ENCODE measurements around the gene GABARAPL1. TPM values are rescaled to one million over a fixed set of nuclear protein-coding genes. Genes with fewer than 3 reads are reported as not detected.

Gene GABARAPL1
- polyA plus RNA-seq, 1 donor from 2014 or later = 213 TPM

DNA sequence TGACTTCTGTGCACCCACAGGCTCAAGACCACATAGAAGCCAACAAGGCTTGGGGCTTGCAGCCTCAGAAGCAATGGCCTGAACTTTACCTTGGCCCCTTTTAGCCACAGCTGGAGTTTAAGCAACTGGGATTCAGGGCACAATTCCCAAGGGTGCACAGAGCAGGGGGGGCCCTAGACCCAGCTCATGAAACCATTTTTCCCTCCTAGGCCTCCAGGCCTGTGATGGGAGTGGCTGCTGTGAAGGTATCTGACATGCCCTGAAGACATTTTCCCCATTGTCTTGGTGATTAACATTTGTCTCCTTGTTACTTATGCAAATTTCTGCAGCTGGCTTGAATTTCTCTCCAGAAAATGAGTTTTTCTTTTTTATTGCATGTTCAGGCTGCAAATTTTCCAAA is 21.9 kb downstream of the GABARAPL1 start:
- Histone ChIP-seq H3K27me3 (ENCODE audit: insufficient read depth, low read depth, low read length) (no peaks in the 10 kb centered on the region), H3K4me3 (ENCODE audit: low read length) (no peak overlapping the region)

DNA sequence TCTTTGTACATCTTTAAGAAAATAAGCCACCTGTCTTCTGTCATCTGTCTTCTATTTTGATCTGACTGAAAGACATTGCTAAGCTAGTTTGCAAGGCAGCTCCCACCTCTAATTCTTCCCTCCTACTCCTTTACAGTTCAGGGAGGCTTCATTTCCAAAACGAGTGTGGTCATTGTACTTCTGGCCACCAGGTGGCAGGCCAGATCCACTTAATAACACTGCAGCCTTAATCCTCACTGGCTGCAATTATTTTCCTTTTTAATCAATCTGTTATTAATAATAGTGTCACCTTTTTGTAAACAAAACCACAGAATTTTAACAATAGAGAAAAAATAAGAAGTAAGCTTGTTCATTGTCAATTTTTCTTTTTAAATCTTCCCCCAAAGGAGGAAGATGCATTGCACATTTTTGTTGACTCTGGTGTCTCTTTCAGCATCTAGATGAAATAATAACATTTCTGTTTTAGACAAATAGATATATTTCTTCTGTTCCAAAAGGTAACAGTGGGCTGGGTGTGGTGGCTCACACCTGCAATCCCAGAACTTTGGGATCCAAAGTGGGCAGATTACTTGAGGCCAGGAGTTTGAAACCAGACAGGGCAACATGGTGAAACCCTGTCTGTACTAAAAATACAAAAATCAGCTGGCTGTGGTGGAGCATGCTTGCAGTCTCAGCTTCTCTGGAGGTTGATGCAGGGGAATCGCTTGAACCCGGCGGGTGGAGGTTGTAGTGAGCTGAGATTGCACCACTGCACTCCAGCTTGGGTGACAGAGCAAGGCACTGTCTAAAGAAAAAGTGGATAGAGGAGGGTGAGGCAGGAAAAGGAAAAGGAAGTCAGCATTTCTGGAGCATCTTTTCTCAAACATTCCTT is 23.3 kb downstream of the GABARAPL1 start:
- no peaks in the 10 kb centered on the region for H3K27me3 ChIP-seq (ENCODE audit: insufficient read depth, low read depth, low read length)
- H3K27ac ChIP-seq (ENCODE audit: low read length) = no peak overlapping the region
- no peaks in the 10 kb centered on the region for H3K79me2 ChIP-seq (replicated peaks; ENCODE audit: insufficient read depth, low read length)
- no peak overlapping the region for H3K4me2 ChIP-seq (ENCODE audit: low read length)
- H3K4me3 ChIP-seq (ENCODE audit: low read length) = no peak overlapping the region
- H3K9me3 ChIP-seq (ENCODE audit: low read length) = no peaks in the 10 kb centered on the region
- no peaks in the 10 kb centered on the region for H3K36me3 ChIP-seq (ENCODE audit: insufficient read depth, low read length)
- no peaks in the 10 kb centered on the region for H4K20me1 ChIP-seq (ENCODE audit: insufficient read depth)
- H3K9ac ChIP-seq (ENCODE audit: low read length) = no peak overlapping the region
- TF ChIP-seq EZH2 (IDR thresholded peaks at IDR 0.05; ENCODE audit: borderline replicate concordance, insufficient read depth, low read length, poor library complexity, severe bottlenecking) (no peak), POLR2AphosphoS5 (IDR thresholded peaks at IDR 0.05) (no peak), RAD21 (conservative IDR thresholded peaks at IDR 0.05) (peak; percentile 90), SMC3 (conservative IDR thresholded peaks at IDR 0.05; ENCODE audit: poor library complexity) (peak; percentile 92)
- TF ChIP-seq, protein P1, sequence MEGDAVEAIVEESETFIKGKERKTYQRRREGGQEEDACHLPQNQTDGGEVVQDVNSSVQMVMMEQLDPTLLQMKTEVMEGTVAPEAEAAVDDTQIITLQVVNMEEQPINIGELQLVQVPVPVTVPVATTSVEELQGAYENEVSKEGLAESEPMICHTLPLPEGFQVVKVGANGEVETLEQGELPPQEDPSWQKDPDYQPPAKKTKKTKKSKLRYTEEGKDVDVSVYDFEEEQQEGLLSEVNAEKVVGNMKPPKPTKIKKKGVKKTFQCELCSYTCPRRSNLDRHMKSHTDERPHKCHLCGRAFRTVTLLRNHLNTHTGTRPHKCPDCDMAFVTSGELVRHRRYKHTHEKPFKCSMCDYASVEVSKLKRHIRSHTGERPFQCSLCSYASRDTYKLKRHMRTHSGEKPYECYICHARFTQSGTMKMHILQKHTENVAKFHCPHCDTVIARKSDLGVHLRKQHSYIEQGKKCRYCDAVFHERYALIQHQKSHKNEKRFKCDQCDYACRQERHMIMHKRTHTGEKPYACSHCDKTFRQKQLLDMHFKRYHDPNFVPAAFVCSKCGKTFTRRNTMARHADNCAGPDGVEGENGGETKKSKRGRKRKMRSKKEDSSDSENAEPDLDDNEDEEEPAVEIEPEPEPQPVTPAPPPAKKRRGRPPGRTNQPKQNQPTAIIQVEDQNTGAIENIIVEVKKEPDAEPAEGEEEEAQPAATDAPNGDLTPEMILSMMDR (IDR thresholded peaks at IDR 0.05; ENCODE audit: poor library complexity, severe bottlenecking) = peak; percentile 89
- H3K9me2 ChIP-seq (ENCODE audit: insufficient read depth, low read length) = no peaks in the 10 kb centered on the region
- H3F3A ChIP-seq (ENCODE audit: insufficient read depth, low read length, poor library complexity, severe bottlenecking) = no peaks in the 10 kb centered on the region
- no peak overlapping the region for H2AFZ ChIP-seq (ENCODE audit: low read depth, low read length)

More for the DNA sequence above, 21.9 kb downstream of the GABARAPL1 start:
- Histone ChIP-seq H3K4me2 (ENCODE audit: low read length) (no peak overlapping the region), H3K79me2 (replicated peaks; ENCODE audit: insufficient read depth, low read length) (no peaks in the 10 kb centered on the region), H3K9me2 (ENCODE audit: insufficient read depth, low read length) (no peaks in the 10 kb centered on the region), H3K36me3 (ENCODE audit: insufficient read depth, low read length) (no peaks in the 10 kb centered on the region), H3K27ac (ENCODE audit: low read length) (no peak overlapping the region), H4K20me1 (ENCODE audit: insufficient read depth) (no peaks in the 10 kb centered on the region), H3K9me3 (ENCODE audit: low read length) (no peaks in the 10 kb centered on the region), H2AFZ (ENCODE audit: low read depth, low read length) (no peak overlapping the region), H3K9ac (ENCODE audit: low read length) (no peak overlapping the region), H3F3A (ENCODE audit: insufficient read depth, low read length, poor library complexity, severe bottlenecking) (no peaks in the 10 kb centered on the region)
- TF ChIP-seq POLR2AphosphoS5 (IDR thresholded peaks at IDR 0.05) (no peak), TAF1 (IDR thresholded peaks at IDR 0.05; ENCODE audit: low read depth) (no peak), SMC3 (conservative IDR thresholded peaks at IDR 0.05; ENCODE audit: poor library complexity) (no peak), MXI1 (conservative IDR thresholded peaks at IDR 0.05; ENCODE audit: poor library complexity, severe bottlenecking) (no peak), EP300 (conservative IDR thresholded peaks at IDR 0.05; ENCODE audit: poor library complexity, severe bottlenecking) (no peak)
- TF ChIP-seq, protein P2, sequence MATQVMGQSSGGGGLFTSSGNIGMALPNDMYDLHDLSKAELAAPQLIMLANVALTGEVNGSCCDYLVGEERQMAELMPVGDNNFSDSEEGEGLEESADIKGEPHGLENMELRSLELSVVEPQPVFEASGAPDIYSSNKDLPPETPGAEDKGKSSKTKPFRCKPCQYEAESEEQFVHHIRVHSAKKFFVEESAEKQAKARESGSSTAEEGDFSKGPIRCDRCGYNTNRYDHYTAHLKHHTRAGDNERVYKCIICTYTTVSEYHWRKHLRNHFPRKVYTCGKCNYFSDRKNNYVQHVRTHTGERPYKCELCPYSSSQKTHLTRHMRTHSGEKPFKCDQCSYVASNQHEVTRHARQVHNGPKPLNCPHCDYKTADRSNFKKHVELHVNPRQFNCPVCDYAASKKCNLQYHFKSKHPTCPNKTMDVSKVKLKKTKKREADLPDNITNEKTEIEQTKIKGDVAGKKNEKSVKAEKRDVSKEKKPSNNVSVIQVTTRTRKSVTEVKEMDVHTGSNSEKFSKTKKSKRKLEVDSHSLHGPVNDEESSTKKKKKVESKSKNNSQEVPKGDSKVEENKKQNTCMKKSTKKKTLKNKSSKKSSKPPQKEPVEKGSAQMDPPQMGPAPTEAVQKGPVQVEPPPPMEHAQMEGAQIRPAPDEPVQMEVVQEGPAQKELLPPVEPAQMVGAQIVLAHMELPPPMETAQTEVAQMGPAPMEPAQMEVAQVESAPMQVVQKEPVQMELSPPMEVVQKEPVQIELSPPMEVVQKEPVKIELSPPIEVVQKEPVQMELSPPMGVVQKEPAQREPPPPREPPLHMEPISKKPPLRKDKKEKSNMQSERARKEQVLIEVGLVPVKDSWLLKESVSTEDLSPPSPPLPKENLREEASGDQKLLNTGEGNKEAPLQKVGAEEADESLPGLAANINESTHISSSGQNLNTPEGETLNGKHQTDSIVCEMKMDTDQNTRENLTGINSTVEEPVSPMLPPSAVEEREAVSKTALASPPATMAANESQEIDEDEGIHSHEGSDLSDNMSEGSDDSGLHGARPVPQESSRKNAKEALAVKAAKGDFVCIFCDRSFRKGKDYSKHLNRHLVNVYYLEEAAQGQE (IDR thresholded peaks at IDR 0.05; ENCODE audit: borderline replicate concordance) = no peak
- TF ChIP-seq, protein P1 (IDR thresholded peaks at IDR 0.05; ENCODE audit: poor library complexity, severe bottlenecking) = no peak

Measured in neural cell (in vitro differentiated cells).